GM12878 (cell line): ENCODE measurements around the gene PBLD. TPM values are rescaled to one million over a fixed set of nuclear protein-coding genes. Genes with fewer than 3 reads are reported as not detected.

Experiments
- ATAC-seq: fragments of 200-7000 bp; cut with Tn5 transposase; 3 replicates; pipeline ENCODE4 v1.9.1; 2020; ENCODE audit warnings: mild to moderate bottlenecking, moderate library complexity
- BruUV-seq: library from RNA; stranded (reverse); fragments of 400-500 nt; replicated peaks from 2 replicates; lab custom pipeline; 2021; lab: Mats Ljungman, UMichigan
- CTCF ChIA-PET: fragments of 300-600 bp; sonication (Branson Sonifier 250); formaldehyde crosslinking; extraction: SDS; loops from one replicate; lab custom pipeline; 2021; ENCODE audit warnings: inconsistent platforms; lab: Yijun Ruan, JAX
- POLR2A ChIA-PET: fragments of 350-600 bp; formaldehyde crosslinking; extraction: SDS; loops from one replicate; lab custom pipeline; 2021; ENCODE audit warnings: inconsistent platforms; lab: Charles Lee
- RAD21 ChIA-PET: fragments of 300-600 bp; sonication (Branson Sonifier 250); formaldehyde crosslinking; loops from one replicate; lab custom pipeline; 2023; ENCODE audit warnings: antibody characterized with exemption; ENCODE audit not compliant: unreplicated experiment; lab: Charles Lee
- SMC1A ChIA-PET: fragments of 300-600 bp; sonication (Branson Sonifier 250); formaldehyde crosslinking; loops from one replicate; lab custom pipeline; 2023; ENCODE audit not compliant: unreplicated experiment, uncharacterized antibody; lab: Charles Lee
- DNase-seq: peaks from one replicate; pipeline ENCODE4 v3.0.0-alpha.2; 2011; ENCODE audit warnings: low read depth, low spot score
- FAIRE-seq: peaks from 3 replicates; lab custom pipeline; 2011; peaks lifted over from hg19 to GRCh38; lab: Jason Lieb, UNC
- H2AFZ ChIP-seq: 2 replicates; pipeline ENCODE4 v1.6.0; 2011; ENCODE audit warnings: low read depth, low read length, control low read depth; ENCODE audit not compliant: control insufficient read depth
- H3K27ac ChIP-seq: 2 replicates; pipeline ENCODE4 v1.5.1; 2011; ENCODE audit warnings: control low read depth; ENCODE audit not compliant: control insufficient read depth, insufficient read depth
- H3K27me3 ChIP-seq, 2 experiments: replicated peaks in 1 of 2; 2 replicates each; pipeline versions ENCODE4 v1.6.0 to v1.6.1; 2011; ENCODE audit warnings: low read length in 1 of 2; ENCODE audit not compliant: control insufficient read depth in 2 of 2, insufficient read depth in 2 of 2
- H3K36me3 ChIP-seq, 2 experiments: 2 replicates each; pipeline ENCODE4 v1.5.1; 2011; ENCODE audit warnings: low read length in 1 of 2; ENCODE audit not compliant: control insufficient read depth in 2 of 2, insufficient read depth in 2 of 2
- H3K4me1 ChIP-seq: 2 replicates; pipeline ENCODE4 v1.6.1; 2011; ENCODE audit warnings: mild to moderate bottlenecking, low read length, moderate library complexity, mixed read lengths; ENCODE audit not compliant: control insufficient read depth, insufficient read depth
- H3K4me2 ChIP-seq: 2 replicates; pipeline ENCODE4 v1.6.0; 2011; ENCODE audit warnings: control low read depth; ENCODE audit not compliant: control insufficient read depth, insufficient read depth
- H3K4me3 ChIP-seq: fragments of 200-600 bp; sonication (generic); 2 replicates; pipeline ENCODE4 v1.5.1; 2016
- H3K79me2 ChIP-seq: 2 replicates; pipeline ENCODE4 v1.6.0; 2011; ENCODE audit warnings: low read length; ENCODE audit not compliant: control insufficient read depth, insufficient read depth
- H3K9ac ChIP-seq: 2 replicates; pipeline ENCODE4 v1.8.0; 2011; ENCODE audit warnings: low read length, control low read depth, mixed read lengths; ENCODE audit not compliant: control insufficient read depth, insufficient read depth
- H3K9me3 ChIP-seq: replicated peaks from 3 replicates; pipeline ENCODE4 v1.5.1; 2011; ENCODE audit warnings: mild to moderate bottlenecking, low read length; ENCODE audit not compliant: control insufficient read depth, insufficient read depth
- H4K20me1 ChIP-seq: 2 replicates; pipeline ENCODE4 v1.6.0; 2011; ENCODE audit not compliant: control insufficient read depth, insufficient read depth
- ATF2 ChIP-seq: IDR thresholded peaks from 2 replicates; pipeline ENCODE4 v1.6.1; 2012; ENCODE audit warnings: low read length, inconsistent platforms
- MTA3 ChIP-seq: IDR thresholded peaks from 2 replicates; pipeline ENCODE4 v1.6.1; 2012; ENCODE audit warnings: low read length, inconsistent platforms, borderline replicate concordance
- SRF ChIP-seq, 2 experiments: IDR thresholded peaks; 2 replicates each; pipeline ENCODE4 v1.6.1; 2011; ENCODE audit warnings: low read depth in 2 of 2, low read length in 2 of 2, mild to moderate bottlenecking in 1 of 2, moderate library complexity in 1 of 2
- YBX1 ChIP-seq: fragments of 450-650 bp; IDR thresholded peaks from 2 replicates; pipeline ENCODE4 v1.6.1; 2016; ENCODE audit warnings: antibody characterized with exemption
- ZSCAN29 ChIP-seq: fragments of 450-650 bp; IDR thresholded peaks from 2 replicates; pipeline ENCODE4 v1.6.1; 2017; ENCODE audit warnings: mild to moderate bottlenecking, moderate library complexity
- WGBS: methylation state at CpG from one replicate; pipeline ENCODE4 v1.1.6; 2016; ENCODE audit warnings: low lambda C conversion rate; ENCODE audit not compliant: insufficient replicate concordance, insufficient coverage; ENCODE audit errors: missing lambda C conversion rate; 5-methylcytosine and 5-hydroxymethylcytosine counted together
- in situ Hi-C: fragments of 300-500 bp; cut with MboI; formaldehyde crosslinking; loops from 9 replicates; pipeline ENCODE4 v1.14.3; 2018; ENCODE audit warnings: mixed read lengths
- intact Hi-C: fragments of 100-400 bp; cut with micrococcal nuclease; formaldehyde crosslinking; loops from one replicate; pipeline ENCODE4 v1.14.2; 2022; ENCODE audit not compliant: unreplicated experiment
- polyA plus RNA-seq, 11 experiments: library from polyadenylated mRNA; depleted of rRNA in 4 of 11; unstranded in 6 of 11; stranded (reverse) in 5 of 11; fragments of >200 nt; fragmentation: Nextera tagmentation in 4 of 11; fragmentation: Illumina TruSeq in 1 of 11; extraction: Ambion mirVana in 4 of 11; extraction: Trizol in 1 of 11; gene quantifications; 1 replicate in 1 of 11; 2 replicates in 10 of 11; pipeline versions ENCODE4 v1.2.1 to v1.2.3, GENCODE V29; 2011 to 2016; ENCODE audit warnings: inconsistent platforms in 2 of 11, missing spikeins in 2 of 11, low read depth in 1 of 11
- total RNA-seq, 4 experiments: library from RNA; depleted of rRNA in 3 of 4; stranded (reverse); fragments of >200 nt in 3 of 4; fragmentation: Illumina TruSeq in 1 of 4; extraction: Trizol in 1 of 4; gene quantifications; 2 replicates each; pipeline versions ENCODE4 v1.2.1 to v1.2.3, GENCODE V29; 2013 to 2021
- TF ChIP-seq, protein P1 (sequence below): IDR thresholded peaks from 2 replicates; pipeline ENCODE4 v1.6.1; 2012; ENCODE audit warnings: low read depth, low read length, improper control_type of control experiment
- TF ChIP-seq, protein P2 (sequence below): fragments of 450-650 bp; IDR thresholded peaks from 2 replicates; pipeline ENCODE4 v1.6.1; 2016; ENCODE audit warnings: mild to moderate bottlenecking, moderate library complexity, borderline replicate concordance

The PBLD gene
- total and polyA plus RNA-seq, 10 of the 15 experiments (the other 5 are each of a cell fraction or from before 2014, with no cell fraction given) = 0.68 to 2.8 (median 1.7) TPM

DNA sequence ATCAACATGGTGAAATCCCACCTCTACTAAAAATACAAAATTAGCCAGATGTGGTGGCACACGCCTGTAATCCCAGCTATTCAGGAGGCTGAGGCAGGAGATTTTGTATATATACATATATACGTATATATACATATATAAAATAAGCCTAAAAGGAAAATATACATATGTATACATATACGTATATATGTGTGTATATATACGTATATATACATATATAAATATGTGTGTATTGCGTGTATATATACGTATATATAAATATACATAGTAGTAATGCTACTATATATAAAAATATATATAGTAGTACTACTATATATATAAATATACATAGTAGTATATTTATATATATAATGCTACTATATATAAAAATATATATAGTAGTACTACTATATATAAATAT, 26.5 kb upstream of the PBLD start:
- no peak overlapping the region for H3K4me3 ChIP-seq
- H3K27ac ChIP-seq = no peak overlapping the region
- intact Hi-C loops = no loop called here
- no peak overlapping the region for H3K9ac ChIP-seq
- no peak overlapping the region for H2AFZ ChIP-seq
- ChIA-PET RAD21 (no interaction called here), SMC1A (no interaction called here)
- no peak for DNase-seq
- in situ Hi-C loops = no loop called here
- no peaks in the 10 kb centered on the region for H4K20me1 ChIP-seq
- ATAC-seq = no peak
- no peaks in the 10 kb centered on the region for H3K79me2 ChIP-seq
- H3K9me3 ChIP-seq = no peaks in the 10 kb centered on the region
- H3K4me1 ChIP-seq = no peaks in the 10 kb centered on the region
- H3K27me3 ChIP-seq = no peaks in the 10 kb centered on the region
- no TSS peak for BruUV-seq
- no peak overlapping the region for H3K4me2 ChIP-seq
- TF ChIP-seq ZSCAN29 (no peak), ATF2 (no peak), YBX1 (no peak)
- TF ChIP-seq, all 136 proteins: peak for 0
- 95% methylated on average over 6 of the region's 6 CpGs for WGBS
- POLR2A ChIA-PET = no interaction called here
- no peaks in the 10 kb centered on the region for H3K36me3 ChIP-seq
- FAIRE-seq = no peak
- CTCF ChIA-PET = interaction anchor here (1.5 kb wide), 1 partner anchor 57 kb away, joined by 6 read pairs; no protein-coding TSS in a partner anchor

GRCh38 chr10:68353537-68353936, 20.8 kb upstream of the PBLD start:
- WGBS = 96% methylated on average over 2 of the region's 2 CpGs
- no peak overlapping the region for H3K4me2 ChIP-seq
- no peak for FAIRE-seq
- in situ Hi-C loops = no loop called here
- no TSS peak for BruUV-seq
- H3K27me3 ChIP-seq = no peaks in the 10 kb centered on the region
- H3K9me3 ChIP-seq = no peaks in the 10 kb centered on the region
- POLR2A ChIA-PET = interaction anchor here (0.6 kb wide), 1 partner anchor 47 kb away, joined by 4 read pairs; no protein-coding TSS in a partner anchor
- TF ChIP-seq SRF (IDR thresholded peaks at IDR 0.05; ENCODE audit: low read depth in 2 of 2, low read length in 2 of 2) (no peak), MTA3 (no peak)
- TF ChIP-seq, protein P1, sequence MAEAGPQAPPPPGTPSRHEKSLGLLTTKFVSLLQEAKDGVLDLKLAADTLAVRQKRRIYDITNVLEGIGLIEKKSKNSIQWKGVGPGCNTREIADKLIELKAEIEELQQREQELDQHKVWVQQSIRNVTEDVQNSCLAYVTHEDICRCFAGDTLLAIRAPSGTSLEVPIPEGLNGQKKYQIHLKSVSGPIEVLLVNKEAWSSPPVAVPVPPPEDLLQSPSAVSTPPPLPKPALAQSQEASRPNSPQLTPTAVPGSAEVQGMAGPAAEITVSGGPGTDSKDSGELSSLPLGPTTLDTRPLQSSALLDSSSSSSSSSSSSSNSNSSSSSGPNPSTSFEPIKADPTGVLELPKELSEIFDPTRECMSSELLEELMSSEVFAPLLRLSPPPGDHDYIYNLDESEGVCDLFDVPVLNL = no peak
- TF ChIP-seq, protein P2, sequence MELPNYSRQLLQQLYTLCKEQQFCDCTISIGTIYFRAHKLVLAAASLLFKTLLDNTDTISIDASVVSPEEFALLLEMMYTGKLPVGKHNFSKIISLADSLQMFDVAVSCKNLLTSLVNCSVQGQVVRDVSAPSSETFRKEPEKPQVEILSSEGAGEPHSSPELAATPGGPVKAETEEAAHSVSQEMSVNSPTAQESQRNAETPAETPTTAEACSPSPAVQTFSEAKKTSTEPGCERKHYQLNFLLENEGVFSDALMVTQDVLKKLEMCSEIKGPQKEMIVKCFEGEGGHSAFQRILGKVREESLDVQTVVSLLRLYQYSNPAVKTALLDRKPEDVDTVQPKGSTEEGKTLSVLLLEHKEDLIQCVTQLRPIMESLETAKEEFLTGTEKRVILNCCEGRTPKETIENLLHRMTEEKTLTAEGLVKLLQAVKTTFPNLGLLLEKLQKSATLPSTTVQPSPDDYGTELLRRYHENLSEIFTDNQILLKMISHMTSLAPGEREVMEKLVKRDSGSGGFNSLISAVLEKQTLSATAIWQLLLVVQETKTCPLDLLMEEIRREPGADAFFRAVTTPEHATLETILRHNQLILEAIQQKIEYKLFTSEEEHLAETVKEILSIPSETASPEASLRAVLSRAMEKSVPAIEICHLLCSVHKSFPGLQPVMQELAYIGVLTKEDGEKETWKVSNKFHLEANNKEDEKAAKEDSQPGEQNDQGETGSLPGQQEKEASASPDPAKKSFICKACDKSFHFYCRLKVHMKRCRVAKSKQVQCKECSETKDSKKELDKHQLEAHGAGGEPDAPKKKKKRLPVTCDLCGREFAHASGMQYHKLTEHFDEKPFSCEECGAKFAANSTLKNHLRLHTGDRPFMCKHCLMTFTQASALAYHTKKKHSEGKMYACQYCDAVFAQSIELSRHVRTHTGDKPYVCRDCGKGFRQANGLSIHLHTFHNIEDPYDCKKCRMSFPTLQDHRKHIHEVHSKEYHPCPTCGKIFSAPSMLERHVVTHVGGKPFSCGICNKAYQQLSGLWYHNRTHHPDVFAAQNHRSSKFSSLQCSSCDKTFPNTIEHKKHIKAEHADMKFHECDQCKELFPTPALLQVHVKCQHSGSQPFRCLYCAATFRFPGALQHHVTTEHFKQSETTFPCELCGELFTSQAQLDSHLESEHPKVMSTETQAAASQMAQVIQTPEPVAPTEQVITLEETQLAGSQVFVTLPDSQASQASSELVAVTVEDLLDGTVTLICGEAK = no peak
- TF ChIP-seq, all 136 proteins: peak for 0
- no peak for DNase-seq
- Histone ChIP-seq H3K9ac (no peak overlapping the region), H3K27ac (no peak overlapping the region), H4K20me1 (no peaks in the 10 kb centered on the region), H3K4me3 (no peak overlapping the region), H2AFZ (no peak overlapping the region), H3K4me1 (no peaks in the 10 kb centered on the region), H3K79me2 (no peaks in the 10 kb centered on the region), H3K36me3 (0 out of 4 replicates have a peak, but pooled peaks cover 0 to 2% of the 10 kb centered on the region in 2 experiments)
- intact Hi-C loops = no loop called here
- RAD21 ChIA-PET = no interaction called here
- ATAC-seq = no peak
- SMC1A ChIA-PET = interaction anchor here (0.6 kb wide), 1 partner anchor 795 kb away, joined by 4 read pairs; no protein-coding TSS in a partner anchor
- CTCF ChIA-PET = interaction anchor here (0.6 to 1.4 kb wide), 2 partner anchors 498 to 734 kb away, joined by 3 read pairs; no protein-coding TSS in a partner anchor
